ENCODE data around the gene PLAGL1. TPM values are rescaled to one million over a fixed set of nuclear protein-coding genes. Genes with fewer than 3 reads are reported as not detected.

The PLAGL1 gene
- total RNA-seq, 4 donors from 2014 or later = 12.1 to 27.2 (median 22.5) TPM

GRCh38 chr6:143961886-143962878, 45.9 kb downstream of the PLAGL1 start:
- no peaks in the 10 kb centered on the region for H3K27me3 ChIP-seq
- H3K27ac ChIP-seq = no peak overlapping the region
- H3K4me3 ChIP-seq = no peak overlapping the region
- peaks cover 0 to 19% (median 0%) of the 10 kb centered on the region in 4 donors for H3K4me1 ChIP-seq
- H3K9me3 ChIP-seq = no peaks in the 10 kb centered on the region
- no peaks in the 10 kb centered on the region for H3K36me3 ChIP-seq
- DNase-seq = no peak
- TF ChIP-seq POLR2A (IDR thresholded peaks at IDR 0.05) = no peak
- TF ChIP-seq CTCF (IDR thresholded peaks at IDR 0.05) = peak in 1 of 6 experiments; percentile 19

- H3K36me3 ChIP-seq = no peaks in the 10 kb centered on the region
- TF ChIP-seq CTCF (IDR thresholded peaks at IDR 0.05) (no peak), POLR2A (IDR thresholded peaks at IDR 0.05) (no peak)
- no peak overlapping the region for H3K4me3 ChIP-seq
- H3K4me1 ChIP-seq = peaks cover 0 to 19% (median 0%) of the 10 kb centered on the region in 4 donors
- no peak overlapping the region for H3K27ac ChIP-seq
- no peaks in the 10 kb centered on the region for H3K9me3 ChIP-seq
- DNase-seq = no peak
- no peaks in the 10 kb centered on the region for H3K27me3 ChIP-seq
Measured at GRCh38 chr6:143961066-143961465, 47.0 kb downstream of the PLAGL1 start.

DNA sequence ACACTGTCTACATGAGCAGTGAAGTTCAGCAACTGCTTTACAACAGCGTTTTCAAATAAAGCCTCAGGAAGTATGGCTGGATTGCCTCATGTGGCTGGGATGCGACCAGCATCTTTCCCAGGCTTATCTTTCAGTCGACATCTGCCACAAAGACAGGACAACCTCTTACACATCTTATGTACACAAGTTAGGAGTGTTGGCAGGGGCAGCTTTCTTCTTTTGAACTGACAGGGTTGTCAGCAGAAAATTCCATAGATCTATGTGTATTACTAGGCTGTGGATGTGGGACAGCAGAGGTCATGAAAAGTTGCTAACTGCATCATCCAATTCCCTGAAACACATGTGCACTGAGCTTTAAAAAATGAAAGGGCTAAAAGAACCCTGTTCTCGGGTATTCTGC, 48.1 kb downstream of the PLAGL1 start:
- Histone ChIP-seq H3K27me3 (no peaks in the 10 kb centered on the region), H3K27ac (no peak overlapping the region), H3K9me3 (no peaks in the 10 kb centered on the region), H3K36me3 (no peaks in the 10 kb centered on the region), H3K4me1 (peaks cover 0 to 18% (median 0%) of the 10 kb centered on the region in 4 donors), H3K4me3 (no peak overlapping the region)
- DNase-seq = no peak
- TF ChIP-seq POLR2A (IDR thresholded peaks at IDR 0.05) (no peak), CTCF (IDR thresholded peaks at IDR 0.05) (no peak)

DNA sequence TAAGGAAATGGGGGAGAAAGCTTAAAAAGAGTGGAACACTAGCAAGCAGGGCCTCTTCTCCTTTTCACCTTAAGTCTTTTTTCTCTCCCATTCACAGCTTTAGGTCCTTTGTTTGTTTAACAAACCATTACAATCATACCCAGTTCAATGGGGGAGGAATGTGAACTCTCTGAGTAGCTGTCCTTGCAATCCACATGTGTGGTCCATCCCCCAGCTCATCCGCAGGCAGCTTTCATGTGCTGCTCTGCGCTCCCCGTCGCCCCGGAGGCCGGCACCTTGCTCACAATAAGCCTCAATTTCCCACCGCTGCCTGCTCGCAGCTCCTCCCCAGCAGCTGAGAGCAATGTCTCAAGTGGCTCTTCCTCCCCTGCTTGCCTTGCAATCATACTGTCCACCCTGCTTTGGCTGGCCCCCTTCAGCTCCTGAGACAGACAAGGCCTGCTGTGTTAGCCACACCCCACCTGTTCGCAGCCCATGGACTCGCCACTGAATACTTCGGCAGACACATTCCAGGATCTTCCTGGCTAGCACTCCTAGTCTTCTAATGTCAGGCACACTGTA, 49.1 kb downstream of the PLAGL1 start:
- H3K4me1 ChIP-seq = peaks cover 0 to 8% (median 0%) of the 10 kb centered on the region in 4 donors
- no peaks in the 10 kb centered on the region for H3K36me3 ChIP-seq
- no peak for TF ChIP-seq POLR2A (IDR thresholded peaks at IDR 0.05)
- TF ChIP-seq CTCF (IDR thresholded peaks at IDR 0.05) = no peak
- no peaks in the 10 kb centered on the region for H3K9me3 ChIP-seq
- H3K27ac ChIP-seq = no peak overlapping the region
- no peaks in the 10 kb centered on the region for H3K27me3 ChIP-seq
- H3K4me3 ChIP-seq = no peak overlapping the region
- DNase-seq = no peak

DNA sequence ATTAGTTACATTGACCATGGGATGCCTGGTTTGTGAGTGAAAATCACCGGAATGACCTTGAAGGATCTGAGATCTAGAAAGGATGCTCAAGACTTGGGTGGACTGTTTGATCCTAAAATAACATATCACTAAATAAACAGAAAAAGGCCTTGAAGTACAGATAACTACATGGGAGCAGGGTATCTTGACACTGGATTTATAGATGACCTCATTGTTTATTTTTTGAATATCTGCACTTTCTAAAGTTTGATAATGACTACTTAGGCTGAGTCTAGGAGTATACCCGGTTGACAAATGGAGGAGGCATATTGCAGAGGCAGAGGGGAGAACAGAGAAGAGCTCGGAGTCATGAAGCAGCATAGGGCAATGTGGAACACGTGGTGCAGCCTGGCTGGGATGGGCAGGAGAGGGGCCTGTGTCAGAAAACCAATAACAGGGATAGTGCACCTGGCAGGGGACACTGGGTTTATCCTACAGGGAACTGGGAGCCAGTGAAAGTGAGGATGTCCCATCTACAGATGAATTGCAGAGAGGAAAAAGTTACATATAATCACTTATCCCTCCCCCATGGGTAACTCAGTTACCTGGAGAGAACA, 50.3 kb downstream of the PLAGL1 start:
- TF ChIP-seq CTCF (IDR thresholded peaks at IDR 0.05) (no peak), POLR2A (IDR thresholded peaks at IDR 0.05) (no peak)
- DNase-seq = no peak
- H3K27ac ChIP-seq = no peak overlapping the region
- H3K36me3 ChIP-seq = no peaks in the 10 kb centered on the region
- H3K4me3 ChIP-seq = no peak overlapping the region
- H3K27me3 ChIP-seq = no peaks in the 10 kb centered on the region
- H3K4me1 ChIP-seq = no peaks in the 10 kb centered on the region
- no peaks in the 10 kb centered on the region for H3K9me3 ChIP-seq
